OCI-LY3 (cell line): ENCODE measurements around the gene ZYG11A.

Source experiments
- EZH2phosphoT487 ChIP-seq: fragments of 200-600 bp; shearing (Covaris generic); IDR thresholded peaks from 2 replicates; pipeline ENCODE4 v1.6.1; 2018; ENCODE audit warnings: antibody characterized with exemption, mixed run types, low read depth
- TF ChIP-seq, protein P1 (sequence below): fragments of 200-600, 300-600 bp; sonication (generic); IDR thresholded peaks from 2 replicates; pipeline ENCODE4 v1.5.1; 2014; ENCODE audit warnings: antibody characterized with exemption, low read length, low read depth

DNA sequence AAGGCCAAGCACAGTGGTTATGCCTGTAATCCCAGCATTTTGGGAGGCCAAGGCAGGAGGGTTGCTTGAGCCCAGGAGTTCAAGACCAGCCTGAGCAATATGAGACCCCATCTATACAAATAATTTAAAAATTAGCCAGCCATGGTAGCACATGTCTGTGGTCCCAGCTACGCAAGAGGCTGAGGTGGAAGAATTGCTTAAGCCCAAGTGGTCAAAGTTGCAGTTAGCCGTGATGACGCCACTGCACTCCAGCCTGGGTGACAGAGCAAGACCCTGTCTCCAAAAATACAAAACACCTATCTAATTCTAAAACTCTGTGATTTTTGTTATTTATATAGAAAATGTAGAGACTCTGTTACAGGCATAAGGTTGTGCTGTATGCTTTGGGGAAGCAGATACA, 44.2 kb upstream of the ZYG11A start:
- TF ChIP-seq, protein P1, sequence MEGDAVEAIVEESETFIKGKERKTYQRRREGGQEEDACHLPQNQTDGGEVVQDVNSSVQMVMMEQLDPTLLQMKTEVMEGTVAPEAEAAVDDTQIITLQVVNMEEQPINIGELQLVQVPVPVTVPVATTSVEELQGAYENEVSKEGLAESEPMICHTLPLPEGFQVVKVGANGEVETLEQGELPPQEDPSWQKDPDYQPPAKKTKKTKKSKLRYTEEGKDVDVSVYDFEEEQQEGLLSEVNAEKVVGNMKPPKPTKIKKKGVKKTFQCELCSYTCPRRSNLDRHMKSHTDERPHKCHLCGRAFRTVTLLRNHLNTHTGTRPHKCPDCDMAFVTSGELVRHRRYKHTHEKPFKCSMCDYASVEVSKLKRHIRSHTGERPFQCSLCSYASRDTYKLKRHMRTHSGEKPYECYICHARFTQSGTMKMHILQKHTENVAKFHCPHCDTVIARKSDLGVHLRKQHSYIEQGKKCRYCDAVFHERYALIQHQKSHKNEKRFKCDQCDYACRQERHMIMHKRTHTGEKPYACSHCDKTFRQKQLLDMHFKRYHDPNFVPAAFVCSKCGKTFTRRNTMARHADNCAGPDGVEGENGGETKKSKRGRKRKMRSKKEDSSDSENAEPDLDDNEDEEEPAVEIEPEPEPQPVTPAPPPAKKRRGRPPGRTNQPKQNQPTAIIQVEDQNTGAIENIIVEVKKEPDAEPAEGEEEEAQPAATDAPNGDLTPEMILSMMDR: no peak
- TF ChIP-seq EZH2phosphoT487: no peak
